Neural progenitor cell (in vitro differentiated cells): ENCODE results near the gene NPTN. TPM values are rescaled to one million over a fixed set of nuclear protein-coding genes. Genes with fewer than 3 reads are reported as not detected.

Source experiments
- DNase-seq: peaks from one replicate; pipeline ENCODE4 v3.0.0-alpha.2; 2016; ENCODE audit warnings: low spot score
- H2AFZ ChIP-seq: fragments of 200-600 bp; sonication (generic); replicated peaks from 2 replicates; pipeline ENCODE4 v1.6.1; 2016; ENCODE audit warnings: antibody characterized with exemption
- H3F3A ChIP-seq: fragments of 200-600 bp; sonication (generic); 2 replicates; pipeline ENCODE4 v1.6.1; 2016; ENCODE audit warnings: antibody characterized with exemption, low read depth
- H3K27ac ChIP-seq: fragments of 200-600 bp; sonication (generic); 2 replicates; pipeline ENCODE4 v1.5.1; 2016; ENCODE audit warnings: mild to moderate bottlenecking
- H3K27me3 ChIP-seq: fragments of 200-600 bp; sonication (generic); 2 replicates; pipeline ENCODE4 v1.6.1; 2016; ENCODE audit warnings: mild to moderate bottlenecking, moderate library complexity
- H3K36me3 ChIP-seq: fragments of 200-600 bp; sonication (generic); 2 replicates; pipeline ENCODE4 v1.5.1; 2016
- H3K4me1 ChIP-seq: fragments of 200-600 bp; sonication (generic); 2 replicates; pipeline ENCODE4 v1.6.1; 2016; ENCODE audit warnings: mixed run types
- H3K4me2 ChIP-seq: fragments of 200-600 bp; sonication (generic); 2 replicates; pipeline ENCODE4 v1.6.1; 2016
- H3K4me3 ChIP-seq: fragments of 200-600 bp; sonication (generic); 2 replicates; pipeline ENCODE4 v1.5.1; 2016
- H3K79me2 ChIP-seq: fragments of 200-600 bp; sonication (generic); 2 replicates; pipeline ENCODE4 v1.6.1; 2016; ENCODE audit warnings: low read depth
- H3K9ac ChIP-seq: fragments of 200-600 bp; sonication (generic); 2 replicates; pipeline ENCODE4 v1.6.1; 2016
- H3K9me3 ChIP-seq: fragments of 200-600 bp; sonication (generic); 2 replicates; pipeline ENCODE4 v1.5.1; 2016; ENCODE audit warnings: low read depth
- H4K20me1 ChIP-seq: fragments of 200-600 bp; sonication (generic); 2 replicates; pipeline ENCODE4 v1.6.1; 2016; ENCODE audit warnings: low read depth
- H3K27ac Mint-ChIP-seq: 3 replicates; pipeline ENCODE4 v1.8.0; 2021; ENCODE audit warnings: mixed read lengths
- H3K27me3 Mint-ChIP-seq: 2 replicates; pipeline ENCODE4 v1.8.0; 2022; ENCODE audit warnings: low read depth, mild to moderate bottlenecking, inconsistent platforms, moderate library complexity, mixed read lengths; ENCODE audit not compliant: insufficient read depth
- H3K36me3 Mint-ChIP-seq: 3 replicates; pipeline ENCODE4 v1.8.0; 2021; ENCODE audit warnings: mixed read lengths
- H3K4me1 Mint-ChIP-seq: 3 replicates; pipeline ENCODE4 v1.8.0; 2021; ENCODE audit warnings: mixed read lengths
- H3K4me3 Mint-ChIP-seq: 3 replicates; pipeline ENCODE4 v1.8.0; 2021; ENCODE audit warnings: mild to moderate bottlenecking, moderate library complexity, mixed read lengths
- H3K9me3 Mint-ChIP-seq: 3 replicates; pipeline ENCODE4 v1.8.0; 2020; ENCODE audit warnings: mixed read lengths
- CTCF ChIP-seq: fragments of 200-600 bp; sonication (generic); IDR thresholded peaks from 2 replicates; pipeline ENCODE4 v1.5.1; 2017; ENCODE audit warnings: antibody characterized with exemption, mild to moderate bottlenecking
- EZH2 ChIP-seq: fragments of 200-600 bp; sonication (generic); IDR thresholded peaks from 2 replicates; pipeline ENCODE4 v1.6.1; 2017; ENCODE audit warnings: antibody characterized with exemption, mild to moderate bottlenecking, moderate library complexity
- EZH2phosphoT487 ChIP-seq: fragments of 200-600 bp; sonication (generic); IDR thresholded peaks from 2 replicates; pipeline ENCODE4 v1.6.1; 2017; ENCODE audit warnings: antibody characterized with exemption
- total RNA-seq: library from RNA; depleted of rRNA; stranded (reverse); fragments of >200 nt; gene quantifications from 2 replicates; pipeline ENCODE4 v1.2.3, GENCODE V29; 2015; ENCODE audit warnings: low replicate concordance

Gene NPTN
- total RNA-seq, 1 donor from 2014 or later = 110 TPM

GRCh38 chr15:73527598-73527997 is 105.6 kb downstream of the NPTN start:
- Histone ChIP-seq H2AFZ (no peak overlapping the region), H3K27ac (no peak overlapping the region), H3K4me1 (no peaks in the 10 kb centered on the region), H3F3A (no peaks in the 10 kb centered on the region), H3K9ac (no peak overlapping the region), H4K20me1 (no peaks in the 10 kb centered on the region), H3K4me3 (no peak overlapping the region), H3K9me3 (no peaks in the 10 kb centered on the region), H3K36me3 (no peaks in the 10 kb centered on the region), H3K79me2 (no peaks in the 10 kb centered on the region), H3K27me3 (no peaks in the 10 kb centered on the region), H3K4me2 (no peak overlapping the region)
- Mint-ChIP-seq H3K9me3 (no peaks in the 10 kb centered on the region), H3K4me1 (no peaks in the 10 kb centered on the region), H3K27me3 (no peaks in the 10 kb centered on the region), H3K4me3 (no peak overlapping the region), H3K27ac (no peak overlapping the region), H3K36me3 (no peaks in the 10 kb centered on the region)
- TF ChIP-seq EZH2phosphoT487 (no peak), EZH2 (no peak), CTCF (no peak)
- DNase-seq = no peak

- H3K4me1 ChIP-seq = no peaks in the 10 kb centered on the region
- H3K9me3 ChIP-seq = no peaks in the 10 kb centered on the region
- H3K4me2 ChIP-seq = no peak overlapping the region
- Mint-ChIP-seq H3K4me1 (no peaks in the 10 kb centered on the region), H3K27ac (no peak overlapping the region), H3K9me3 (no peaks in the 10 kb centered on the region), H3K4me3 (no peak overlapping the region), H3K36me3 (no peaks in the 10 kb centered on the region), H3K27me3 (no peaks in the 10 kb centered on the region)
- no peaks in the 10 kb centered on the region for H3F3A ChIP-seq
- H3K27ac ChIP-seq = no peak overlapping the region
- H3K4me3 ChIP-seq = no peak overlapping the region
- no peaks in the 10 kb centered on the region for H3K27me3 ChIP-seq
- H3K9ac ChIP-seq = no peak overlapping the region
- no peak overlapping the region for H2AFZ ChIP-seq
- no peaks in the 10 kb centered on the region for H4K20me1 ChIP-seq
- H3K36me3 ChIP-seq = no peaks in the 10 kb centered on the region
- no peak for DNase-seq
- no peaks in the 10 kb centered on the region for H3K79me2 ChIP-seq
- TF ChIP-seq CTCF = no peak
- no peak for TF ChIP-seq EZH2
- no peak for TF ChIP-seq EZH2phosphoT487
Observed at GRCh38 chr15:73524919-73525318, 108.3 kb downstream of the NPTN start.

- Histone ChIP-seq H3K4me1 (peaks cover 14% of the 10 kb centered on the region), H4K20me1 (no peaks in the 10 kb centered on the region), H3K9ac (no peak overlapping the region), H3K4me3 (no peak overlapping the region), H3F3A (no peaks in the 10 kb centered on the region), H2AFZ (no peak overlapping the region), H3K79me2 (no peaks in the 10 kb centered on the region), H3K9me3 (no peaks in the 10 kb centered on the region), H3K27ac (no peak overlapping the region), H3K4me2 (no peak overlapping the region), H3K36me3 (no peaks in the 10 kb centered on the region), H3K27me3 (no peaks in the 10 kb centered on the region)
- no peaks in the 10 kb centered on the region for H3K36me3 Mint-ChIP-seq
- H3K27ac Mint-ChIP-seq = no peak overlapping the region
- no peaks in the 10 kb centered on the region for H3K9me3 Mint-ChIP-seq
- TF ChIP-seq EZH2 (no peak), EZH2phosphoT487 (no peak), CTCF (no peak)
- peaks cover 3% of the 10 kb centered on the region for H3K4me1 Mint-ChIP-seq
- H3K4me3 Mint-ChIP-seq = no peak overlapping the region
- no peaks in the 10 kb centered on the region for H3K27me3 Mint-ChIP-seq
- DNase-seq = no peak
Observed at GRCh38 chr15:73522011-73522410, 111.2 kb downstream of the NPTN start.
